A549 (cell line): ENCODE data around the gene HRCT1. TPM values are rescaled to one million over a fixed set of nuclear protein-coding genes. Genes with fewer than 3 reads are reported as not detected.
A peak's percentile ranks its signal among the peaks of the same experiment; 100 is the strongest.

Experiments
- ATAC-seq, 2 experiments: fragments of 200-7000 bp in 1 of 2; fragments of >200 bp in 1 of 2; cut with Nextera tagmentation in 1 of 2; cut with Tn5 transposase in 1 of 2; 3 replicates each; pipeline versions ENCODE4 v1.8.0 to v1.9.1; 2018 to 2020; ENCODE audit warnings: mild to moderate bottlenecking in 1 of 2, moderate library complexity in 1 of 2
- CTCF ChIA-PET: fragments of 300-600 bp; sonication (Branson Sonifier 250); formaldehyde crosslinking; extraction: SDS; loops from one replicate; lab custom pipeline; 2021; ENCODE audit warnings: antibody characterized with exemption, inconsistent platforms; lab: Yijun Ruan, JAX
- POLR2A ChIA-PET: fragments of 350-600 bp; formaldehyde crosslinking; extraction: SDS; loops from one replicate; lab custom pipeline; 2021; ENCODE audit warnings: antibody characterized with exemption, inconsistent platforms; lab: Yijun Ruan, JAX
- DNase-seq, 2 experiments: peaks; one replicate each; pipeline versions ENCODE4 v3.0.0 to v3.0.0-alpha.2; 2011 to 2016; ENCODE audit warnings: low read depth in 1 of 2, low spot score in 1 of 2
- FAIRE-seq: peaks from 2 replicates; lab custom pipeline; 2011; peaks lifted over from hg19 to GRCh38; lab: Jason Lieb, UNC
- H3K27ac ChIP-seq, 2 experiments: fragments of >200 bp; sonication (Bioruptor Twin); formaldehyde crosslinking; 3 replicates each; pipeline ENCODE4 v1.5.1; 2016 to 2017
- H3K4me1 ChIP-seq: fragments of >200 bp; sonication (Bioruptor Twin); formaldehyde crosslinking; 3 replicates; pipeline ENCODE4 v1.6.1; 2016
- H3K4me2 ChIP-seq: fragments of >200 bp; sonication (Bioruptor Twin); formaldehyde crosslinking; 3 replicates; pipeline ENCODE4 v1.6.1; 2016
- H3K4me3 ChIP-seq: fragments of >200 bp; sonication (Bioruptor Twin); formaldehyde crosslinking; 3 replicates; pipeline ENCODE4 v1.5.1; 2016
- H3K9me3 ChIP-seq: fragments of >200 bp; sonication (Bioruptor Twin); formaldehyde crosslinking; 3 replicates; pipeline ENCODE4 v1.6.1; 2016
- CTCF ChIP-seq: fragments of >200 bp; sonication (Bioruptor Twin); formaldehyde crosslinking; IDR thresholded peaks from 3 replicates; pipeline ENCODE4 v1.5.1; 2016
- ELK1 ChIP-seq: fragments of 150-350 bp; IDR thresholded peaks from 2 replicates; pipeline ENCODE4 v1.6.1; 2014; ENCODE audit warnings: low read depth, mild to moderate bottlenecking, low read length
- FOXS1 ChIP-seq: fragments of 250-450 bp; sonication (Bioruptor Pico); IDR thresholded peaks from 2 replicates; pipeline ENCODE4 v1.5.0; 2020; ENCODE audit warnings: mild to moderate bottlenecking, moderate library complexity
- JUNB ChIP-seq: fragments of >200 bp; sonication (Bioruptor Twin); formaldehyde crosslinking; IDR thresholded peaks from 2 replicates; pipeline ENCODE4 v1.6.1; 2016
- KDM5A ChIP-seq: fragments of 200-600 bp; sonication (generic); IDR thresholded peaks from 2 replicates; pipeline ENCODE4 v1.6.1; 2016; ENCODE audit warnings: antibody characterized with exemption, mild to moderate bottlenecking
- RAD21 ChIP-seq, 2 experiments: fragments of >200 bp in 1 of 2; sonication (Bioruptor Twin) in 1 of 2; formaldehyde crosslinking in 1 of 2; IDR thresholded peaks in 1 of 2; conservative IDR thresholded peaks in 1 of 2; 2 replicates in 1 of 2; 3 replicates in 1 of 2; pipeline ENCODE4 v1.6.1; 2012 to 2018; ENCODE audit warnings: inconsistent platforms in 1 of 2
- SMC3 ChIP-seq: fragments of >200 bp; sonication (Bioruptor Twin); formaldehyde crosslinking; IDR thresholded peaks from 3 replicates; pipeline ENCODE4 v1.6.1; 2018; ENCODE audit warnings: inconsistent platforms
- USF2 ChIP-seq: fragments of 450-650 bp; IDR thresholded peaks from 2 replicates; pipeline ENCODE4 v1.6.1; 2014; ENCODE audit warnings: antibody characterized with exemption
- WGBS: methylation state at CpG from one replicate; pipeline ENCODE4 v1.1.6; 2017; ENCODE audit errors: missing lambda C conversion rate; 5-methylcytosine and 5-hydroxymethylcytosine counted together
- polyA plus RNA-seq, 4 experiments: library from polyadenylated mRNA; depleted of rRNA in 3 of 4; stranded (reverse); fragments of >200 nt; fragmentation: RNase III in 1 of 4; extraction: RNeasy Plus Mini Kit Qiagen cat#74134 plus additional on column Dnase treatment in 1 of 4; gene quantifications; 2 replicates in 3 of 4; 3 replicates in 1 of 4; pipeline ENCODE4 v1.2.3, GENCODE V29; 2011 to 2017

Gene HRCT1
- polyA plus RNA-seq, 2 of the 4 experiments (the other 2 are of a cell fraction), result 0.21 to 0.22 TPM

- ChIA-PET POLR2A (no interaction called here), CTCF (interaction anchor here (0.6 to 7.5 kb wide), 67 partner anchors 8 to 452 kb away, joined by 3 to 104 read pairs (median 5); partner anchors contain the start of genes CCIN, CLTA, HINT2 and HRCT1)
- H3K4me3 ChIP-seq, result no peak overlapping the region
- no peak overlapping the region for H3K27ac ChIP-seq
- peak; percentile 42 to 81 for DNase-seq
- peaks cover 8% of the 10 kb centered on the region; the same call in 1 of the 3 replicates for H3K4me1 ChIP-seq
- peak; percentile 49 for FAIRE-seq
- WGBS, result 7% methylated on average over 6 of the region's 6 CpGs
- no peaks in the 10 kb centered on the region for H3K9me3 ChIP-seq
- peak; percentile 87 to 93 for ATAC-seq
- H3K4me2 ChIP-seq, result peak overlapping the region; percentile 51
- no peak for TF ChIP-seq ELK1
- TF ChIP-seq FOXS1 (CRISPR knock-in tag), result no peak
- TF ChIP-seq RAD21 (conservative IDR thresholded peaks at IDR 0.05 in 1 of 2, IDR thresholded peaks at IDR 0.05 in 1 of 2), result peak; percentile 77 to 87
- TF ChIP-seq KDM5A, result no peak
- TF ChIP-seq CTCF, result peak; percentile 91
- peak; percentile 57 for TF ChIP-seq SMC3
Measured at GRCh38 chr9:35954942-35955546, 49.0 kb downstream of the HRCT1 start.

DNA sequence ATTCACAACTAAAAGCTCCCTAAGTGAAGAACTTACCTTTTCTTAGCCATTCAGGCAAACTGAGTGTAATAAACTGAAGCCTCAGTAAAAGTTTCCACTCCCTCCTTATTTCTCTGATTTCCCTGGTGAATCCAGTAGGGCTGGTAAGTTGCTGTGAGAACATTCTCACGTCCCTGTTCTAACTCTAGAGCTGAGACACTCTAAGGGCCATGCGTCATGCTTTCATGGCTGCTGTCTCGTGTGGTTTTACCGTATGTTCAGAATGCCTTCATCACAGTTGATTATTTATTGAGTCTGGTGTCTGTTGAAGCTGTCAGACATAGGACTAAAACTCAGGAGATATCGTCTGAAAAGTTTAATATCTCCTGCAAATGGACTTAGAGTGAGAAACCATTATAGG is 50.6 kb downstream of the HRCT1 start:
- WGBS, result 55% methylated on average over 5 of the region's 5 CpGs
- ATAC-seq, result no peak
- CTCF ChIA-PET, result interaction anchor here (0.6 to 7.5 kb wide), 17 partner anchors 9 to 375 kb away, joined by 3 to 104 read pairs (median 7); partner anchors contain the start of gene CCIN

More for the DNA sequence above, 50.6 kb downstream of the HRCT1 start:
- TF ChIP-seq USF2, result 0 out of 2 replicates have a peak, but pooled peaks have one; percentile 18
- TF ChIP-seq JUNB, result no peak
- TF ChIP-seq, all 56 proteins: peak for 1
- no peak overlapping the region for H3K4me2 ChIP-seq
- POLR2A ChIA-PET, result no interaction called here
- FAIRE-seq (no peak), DNase-seq (no peak)
- H3K27ac ChIP-seq, result no peak overlapping the region
- H3K9me3 ChIP-seq, result no peaks in the 10 kb centered on the region
- H3K4me1 ChIP-seq, result peaks cover 6% of the 10 kb centered on the region; the same call in 1 of the 3 replicates
- H3K4me3 ChIP-seq, result no peak overlapping the region

Other genes starting within 250 kb of the HRCT1 start
- 80.2 and 257 TPM in 2 replicates for gene RMRP, start 248.2 kb upstream of the HRCT1 start, polyA plus RNA-seq (2011; rRNA removed)
- gene RMRP, start 248.2 kb upstream of the HRCT1 start, polyA plus RNA-seq (2017; fragmentation: RNase III; extraction: RNeasy Plus Mini Kit Qiagen cat#74134 plus additional on column Dnase treatment), result 14.7 TPM in 1 of 3 replicates, not detected in the others
- 11.0 and 13.3 TPM in 2 replicates for gene CCDC107, start 247.9 kb upstream of the HRCT1 start, polyA plus RNA-seq (2011; rRNA removed)
- 20.4 to 21.9 TPM (median 20.7 TPM) in 3 replicates for gene CCDC107, start 247.9 kb upstream of the HRCT1 start, polyA plus RNA-seq (2017; fragmentation: RNase III; extraction: RNeasy Plus Mini Kit Qiagen cat#74134 plus additional on column Dnase treatment)
- 17.6 and 21.4 TPM in 2 replicates for gene ARHGEF39, start 241.0 kb upstream of the HRCT1 start, polyA plus RNA-seq (2011; rRNA removed)
- gene ARHGEF39, start 241.0 kb upstream of the HRCT1 start, polyA plus RNA-seq (2017; fragmentation: RNase III; extraction: RNeasy Plus Mini Kit Qiagen cat#74134 plus additional on column Dnase treatment), result 16.7 to 19.5 TPM (median 18.3 TPM) in 3 replicates
- gene CA9, start 232.3 kb upstream of the HRCT1 start, polyA plus RNA-seq (2011; rRNA removed), result 16.3 and 32.9 TPM in 2 replicates
- gene CA9, start 232.3 kb upstream of the HRCT1 start, polyA plus RNA-seq (2017; fragmentation: RNase III; extraction: RNeasy Plus Mini Kit Qiagen cat#74134 plus additional on column Dnase treatment), result 2.5 to 5.6 TPM (median 4.5 TPM) in 3 replicates
- 154 and 281 TPM in 2 replicates for gene TPM2, start 216.3 kb upstream of the HRCT1 start, polyA plus RNA-seq (2011; rRNA removed)
- gene TPM2, start 216.3 kb upstream of the HRCT1 start, polyA plus RNA-seq (2017; fragmentation: RNase III; extraction: RNeasy Plus Mini Kit Qiagen cat#74134 plus additional on column Dnase treatment), result 956 to 1,105 TPM (median 1,022 TPM) in 3 replicates
- 65.5 and 72.1 TPM in 2 replicates for gene TLN1, start 174.0 kb upstream of the HRCT1 start, polyA plus RNA-seq (2011; rRNA removed)
- gene TLN1, start 174.0 kb upstream of the HRCT1 start, polyA plus RNA-seq (2017; fragmentation: RNase III; extraction: RNeasy Plus Mini Kit Qiagen cat#74134 plus additional on column Dnase treatment), result 108 to 119 TPM (median 117 TPM) in 3 replicates
- gene CREB3, start 173.5 kb upstream of the HRCT1 start, polyA plus RNA-seq (2011; rRNA removed), result 33.3 and 36.0 TPM in 2 replicates
- 51.3 to 54.0 TPM (median 51.7 TPM) in 3 replicates for gene CREB3, start 173.5 kb upstream of the HRCT1 start, polyA plus RNA-seq (2017; fragmentation: RNase III; extraction: RNeasy Plus Mini Kit Qiagen cat#74134 plus additional on column Dnase treatment)
- 40.0 and 47.4 TPM in 2 replicates for gene GBA2, start 157.0 kb upstream of the HRCT1 start, polyA plus RNA-seq (2011; rRNA removed)
- gene GBA2, start 157.0 kb upstream of the HRCT1 start, polyA plus RNA-seq (2017; fragmentation: RNase III; extraction: RNeasy Plus Mini Kit Qiagen cat#74134 plus additional on column Dnase treatment), result 34.8 to 39.5 TPM (median 38.9 TPM) in 3 replicates
- 16.6 and 20.2 TPM in 2 replicates for gene RGP1, start 156.9 kb upstream of the HRCT1 start, polyA plus RNA-seq (2011; rRNA removed)
- 15.0 to 16.1 TPM (median 15.3 TPM) in 3 replicates for gene RGP1, start 156.9 kb upstream of the HRCT1 start, polyA plus RNA-seq (2017; fragmentation: RNase III; extraction: RNeasy Plus Mini Kit Qiagen cat#74134 plus additional on column Dnase treatment)
- gene MSMP, start 151.9 kb upstream of the HRCT1 start, polyA plus RNA-seq (2011; rRNA removed), result 0.24 TPM in 1 of 2 replicates, not detected in the other
- gene MSMP, start 151.9 kb upstream of the HRCT1 start, polyA plus RNA-seq (2017; fragmentation: RNase III; extraction: RNeasy Plus Mini Kit Qiagen cat#74134 plus additional on column Dnase treatment), result not detected in 3 replicates
- 18.8 and 22.8 TPM in 2 replicates for gene NPR2, start 114.6 kb upstream of the HRCT1 start, polyA plus RNA-seq (2011; rRNA removed)
- gene NPR2, start 114.6 kb upstream of the HRCT1 start, polyA plus RNA-seq (2017; fragmentation: RNase III; extraction: RNeasy Plus Mini Kit Qiagen cat#74134 plus additional on column Dnase treatment), result 7.8 to 8.2 TPM (median 7.8 TPM) in 3 replicates
- 0.17 and 0.31 TPM in 2 replicates for gene SPAG8, start 93.9 kb upstream of the HRCT1 start, polyA plus RNA-seq (2011; rRNA removed)
- 0.45 to 0.71 TPM (median 0.54 TPM) in 3 replicates for gene SPAG8, start 93.9 kb upstream of the HRCT1 start, polyA plus RNA-seq (2017; fragmentation: RNase III; extraction: RNeasy Plus Mini Kit Qiagen cat#74134 plus additional on column Dnase treatment)
- 46.9 and 47.3 TPM in 2 replicates for gene HINT2, start 91.2 kb upstream of the HRCT1 start, polyA plus RNA-seq (2011; rRNA removed)
- gene HINT2, start 91.2 kb upstream of the HRCT1 start, polyA plus RNA-seq (2017; fragmentation: RNase III; extraction: RNeasy Plus Mini Kit Qiagen cat#74134 plus additional on column Dnase treatment), result 59.0 to 69.2 TPM (median 68.5 TPM) in 3 replicates
- gene FAM221B, start 77.5 kb upstream of the HRCT1 start, polyA plus RNA-seq (2011; rRNA removed), result not detected in 2 replicates
- not detected in 3 replicates for gene FAM221B, start 77.5 kb upstream of the HRCT1 start, polyA plus RNA-seq (2017; fragmentation: RNase III; extraction: RNeasy Plus Mini Kit Qiagen cat#74134 plus additional on column Dnase treatment)
- 1.8 and 2.0 TPM in 2 replicates for gene TMEM8B, start 77.0 kb upstream of the HRCT1 start, polyA plus RNA-seq (2011; rRNA removed)
- gene TMEM8B, start 77.0 kb upstream of the HRCT1 start, polyA plus RNA-seq (2017; fragmentation: RNase III; extraction: RNeasy Plus Mini Kit Qiagen cat#74134 plus additional on column Dnase treatment), result 1.7 to 2.4 TPM (median 2.2 TPM) in 3 replicates
- not detected in 2 replicates for gene OR13J1, start 35.8 kb upstream of the HRCT1 start, polyA plus RNA-seq (2011; rRNA removed)
- not detected in 3 replicates for gene OR13J1, start 35.8 kb upstream of the HRCT1 start, polyA plus RNA-seq (2017; fragmentation: RNase III; extraction: RNeasy Plus Mini Kit Qiagen cat#74134 plus additional on column Dnase treatment)
- 0.05 TPM in 1 of 2 replicates, not detected in the other for gene SPAAR, start 3.3 kb downstream of the HRCT1 start, polyA plus RNA-seq (2011; rRNA removed)
- not detected in 3 replicates for gene SPAAR, start 3.3 kb downstream of the HRCT1 start, polyA plus RNA-seq (2017; fragmentation: RNase III; extraction: RNeasy Plus Mini Kit Qiagen cat#74134 plus additional on column Dnase treatment)
- gene OR2S2, start 52.0 kb downstream of the HRCT1 start, polyA plus RNA-seq (2011; rRNA removed), result not detected in 2 replicates
- gene OR2S2, start 52.0 kb downstream of the HRCT1 start, polyA plus RNA-seq (2017; fragmentation: RNase III; extraction: RNeasy Plus Mini Kit Qiagen cat#74134 plus additional on column Dnase treatment), result not detected in 3 replicates
- gene RECK, start 130.7 kb downstream of the HRCT1 start, polyA plus RNA-seq (2011; rRNA removed), result 8.3 and 8.7 TPM in 2 replicates
- gene RECK, start 130.7 kb downstream of the HRCT1 start, polyA plus RNA-seq (2017; fragmentation: RNase III; extraction: RNeasy Plus Mini Kit Qiagen cat#74134 plus additional on column Dnase treatment), result 5.0 to 5.7 TPM (median 5.1 TPM) in 3 replicates
- 6.2 and 9.0 TPM in 2 replicates for gene GLIPR2, start 230.5 kb downstream of the HRCT1 start, polyA plus RNA-seq (2011; rRNA removed)
- 13.5 to 16.9 TPM (median 16.0 TPM) in 3 replicates for gene GLIPR2, start 230.5 kb downstream of the HRCT1 start, polyA plus RNA-seq (2017; fragmentation: RNase III; extraction: RNeasy Plus Mini Kit Qiagen cat#74134 plus additional on column Dnase treatment)